Uterus (tissue), 4 donors: ENCODE measurements around the gene TNKS1BP1. TPM values are rescaled to one million over a fixed set of nuclear protein-coding genes. Genes with fewer than 3 reads are reported as not detected.

Source experiments
- DNase-seq, 2 donors: peaks; one replicate each; pipeline ENCODE4 v3.0.0-alpha.2; 2019 to 2020
- H3K27ac ChIP-seq, 2 donors: fragments of 200-600 bp; sonication (generic); 1 replicate in 1 of 2; 2 replicates in 1 of 2; pipeline ENCODE4 v1.5.1; 2016 to 2018
- H3K27me3 ChIP-seq, 2 donors: fragments of 200-600 bp; sonication (generic); one replicate each; pipeline ENCODE4 v1.5.1; 2018 to 2019; ENCODE audit warnings: control low read depth in 1 of 2
- H3K36me3 ChIP-seq, 2 donors: fragments of 200-600 bp; sonication (generic); one replicate each; pipeline ENCODE4 v1.5.1; 2019; ENCODE audit warnings: control low read depth in 1 of 2
- H3K4me1 ChIP-seq, 2 donors: fragments of 200-600 bp; sonication (generic); one replicate each; pipeline ENCODE4 v1.5.1; 2018 to 2019; ENCODE audit warnings: control low read depth in 1 of 2
- H3K4me3 ChIP-seq, 2 donors: fragments of 200-600 bp; sonication (generic); 1 replicate in 1 of 2; 2 replicates in 1 of 2; pipeline ENCODE4 v1.5.1; 2018 to 2019; ENCODE audit warnings: mild to moderate bottlenecking in 1 of 2
- H3K9me3 ChIP-seq, 2 donors: fragments of 200-600 bp; sonication (generic); one replicate each; pipeline ENCODE4 v1.5.1; 2019; ENCODE audit warnings: control low read depth in 1 of 2
- POLR2A ChIP-seq, 2 donors: fragments of 450-650 bp; IDR thresholded peaks; one replicate each; pipeline ENCODE4 v1.6.1; 2016; ENCODE audit warnings: antibody characterized with exemption in 2 of 2, mild to moderate bottlenecking in 1 of 2, moderate library complexity in 1 of 2
- intact Hi-C: fragments of 100-400 bp; cut with DNase I; formaldehyde crosslinking; loops from one replicate; pipeline ENCODE4 v1.15.1; 2023; ENCODE audit warnings: low total_unique reads
- total RNA-seq, 4 donors: library from RNA; depleted of rRNA in 3 of 4; stranded (reverse); fragments of >200 nt in 3 of 4; gene quantifications; one replicate each; pipeline versions ENCODE4 v1.1.0 to v1.2.4, GENCODE V29; 2014 to 2023
- TF ChIP-seq, protein P1 (sequence below), 4 experiments: fragments of 200-600 bp in 2 of 4; fragments of 450-650 bp in 2 of 4; sonication (generic) in 2 of 4; IDR thresholded peaks; one replicate each; pipeline ENCODE4 v1.5.1; 2016 to 2019; ENCODE audit warnings: antibody characterized with exemption in 4 of 4, mild to moderate bottlenecking in 2 of 4, moderate library complexity in 1 of 4
- donor health status: DM: yes; HTN: yes; CAD: no.

Gene TNKS1BP1
- total RNA-seq, 4 donors from 2014 or later: 22.5 to 269 (median 70.8) TPM

DNA sequence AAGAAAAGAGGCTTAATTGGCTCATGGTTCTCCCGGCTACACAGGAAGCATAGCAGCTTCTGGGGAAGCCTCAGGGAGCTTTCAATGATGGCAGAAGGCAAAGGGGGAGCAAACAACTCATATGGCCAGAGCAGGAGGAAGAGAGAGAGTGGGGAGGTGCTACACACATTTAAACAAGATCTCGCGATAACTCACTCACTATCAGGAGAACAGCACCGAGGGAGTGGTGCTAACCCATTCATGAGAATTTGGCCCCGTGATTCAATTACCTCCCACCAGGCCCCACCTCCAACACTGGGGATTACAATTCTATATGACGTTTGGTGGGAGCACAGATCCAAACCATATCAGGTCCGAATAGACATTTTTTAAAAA, 46.0 kb downstream of the TNKS1BP1 start:
- DNase-seq: no peak
- H3K27me3 ChIP-seq: no peaks in the 10 kb centered on the region
- no peak overlapping the region for H3K4me3 ChIP-seq
- TF ChIP-seq, protein P1, sequence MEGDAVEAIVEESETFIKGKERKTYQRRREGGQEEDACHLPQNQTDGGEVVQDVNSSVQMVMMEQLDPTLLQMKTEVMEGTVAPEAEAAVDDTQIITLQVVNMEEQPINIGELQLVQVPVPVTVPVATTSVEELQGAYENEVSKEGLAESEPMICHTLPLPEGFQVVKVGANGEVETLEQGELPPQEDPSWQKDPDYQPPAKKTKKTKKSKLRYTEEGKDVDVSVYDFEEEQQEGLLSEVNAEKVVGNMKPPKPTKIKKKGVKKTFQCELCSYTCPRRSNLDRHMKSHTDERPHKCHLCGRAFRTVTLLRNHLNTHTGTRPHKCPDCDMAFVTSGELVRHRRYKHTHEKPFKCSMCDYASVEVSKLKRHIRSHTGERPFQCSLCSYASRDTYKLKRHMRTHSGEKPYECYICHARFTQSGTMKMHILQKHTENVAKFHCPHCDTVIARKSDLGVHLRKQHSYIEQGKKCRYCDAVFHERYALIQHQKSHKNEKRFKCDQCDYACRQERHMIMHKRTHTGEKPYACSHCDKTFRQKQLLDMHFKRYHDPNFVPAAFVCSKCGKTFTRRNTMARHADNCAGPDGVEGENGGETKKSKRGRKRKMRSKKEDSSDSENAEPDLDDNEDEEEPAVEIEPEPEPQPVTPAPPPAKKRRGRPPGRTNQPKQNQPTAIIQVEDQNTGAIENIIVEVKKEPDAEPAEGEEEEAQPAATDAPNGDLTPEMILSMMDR (IDR thresholded peaks at IDR 0.05): no peak
- TF ChIP-seq POLR2A (IDR thresholded peaks at IDR 0.05): no peak
- no peak overlapping the region for H3K27ac ChIP-seq
- no peaks in the 10 kb centered on the region for H3K36me3 ChIP-seq
- no peaks in the 10 kb centered on the region for H3K9me3 ChIP-seq
- intact Hi-C loops: no loop called here
- H3K4me1 ChIP-seq: no peaks in the 10 kb centered on the region

DNA sequence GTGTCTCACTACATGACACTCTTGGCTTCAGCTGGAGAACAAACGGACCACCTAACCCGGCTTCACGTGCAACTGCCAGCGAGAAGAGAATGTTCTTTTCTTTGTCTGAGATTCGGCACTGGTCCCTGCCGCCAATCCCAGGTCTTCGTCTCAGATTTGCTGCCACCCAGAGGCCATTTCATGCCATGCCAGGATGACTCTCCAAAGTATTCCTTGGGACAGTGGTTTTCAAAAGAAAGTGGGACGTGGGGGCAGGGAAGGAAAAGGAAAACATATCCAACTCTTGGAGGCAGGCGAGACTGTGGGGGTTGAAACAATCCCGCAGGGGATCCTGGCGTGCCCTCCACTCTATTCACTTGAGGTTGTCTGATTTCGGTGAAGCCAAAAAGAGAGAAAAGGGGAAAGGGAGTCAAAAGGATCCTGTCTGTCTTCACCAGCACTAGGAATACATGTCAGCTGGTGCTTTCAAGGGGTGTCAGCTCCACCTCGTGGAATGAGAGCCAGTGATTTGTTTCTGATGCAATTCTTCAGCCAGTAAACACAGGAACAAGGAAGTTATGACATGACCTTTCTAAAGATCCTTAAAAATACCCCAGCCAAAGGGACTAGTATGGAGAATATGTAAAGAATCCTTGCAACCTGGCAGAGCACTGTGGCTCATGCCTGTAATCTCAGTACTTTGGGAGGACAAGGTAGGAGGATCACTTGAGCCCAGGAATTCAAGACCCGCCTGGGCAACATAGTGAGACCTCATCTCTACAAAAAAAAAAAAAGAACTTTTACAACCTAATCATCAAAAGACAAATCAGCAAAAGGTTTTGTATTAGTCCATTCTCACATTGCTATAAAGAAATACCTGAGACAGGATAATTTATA, 46.7 kb downstream of the TNKS1BP1 start:
- no peaks in the 10 kb centered on the region for H3K27me3 ChIP-seq

DNA sequence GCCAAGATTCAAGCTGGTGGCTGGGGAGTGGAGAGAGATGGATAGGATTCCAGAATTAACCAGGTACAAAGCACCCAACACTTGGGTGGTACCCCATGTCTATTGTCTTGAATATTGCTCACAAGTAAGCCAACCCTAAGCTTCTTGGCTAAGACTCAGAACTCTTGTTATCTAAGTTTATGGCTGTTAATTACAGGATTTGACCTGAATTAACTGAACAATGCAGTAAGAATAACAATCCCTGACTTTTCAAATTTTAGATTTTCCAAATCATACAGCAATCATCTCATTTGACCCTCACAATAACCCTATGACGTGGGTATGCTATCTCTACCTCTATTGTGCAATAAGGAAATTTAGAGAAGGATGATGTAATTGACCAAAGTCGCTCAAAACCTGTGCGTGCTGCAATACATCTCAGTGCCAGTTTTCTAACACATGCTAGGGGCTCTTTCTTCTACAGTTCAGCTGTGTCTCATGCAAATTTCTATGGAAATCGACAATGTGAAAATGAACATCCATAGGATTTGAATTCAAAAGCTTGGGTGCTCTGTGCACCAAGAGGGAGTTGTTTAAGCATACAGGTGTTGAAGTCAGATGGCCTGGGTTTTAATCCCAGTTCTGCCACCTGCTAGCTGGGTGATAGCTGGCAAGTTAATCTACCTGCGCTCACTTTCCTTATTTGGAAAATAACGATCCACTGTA, 47.6 kb downstream of the TNKS1BP1 start:
- DNase-seq: no peak
- no peaks in the 10 kb centered on the region for H3K27me3 ChIP-seq
- intact Hi-C loops: no loop called here
- no peak overlapping the region for H3K4me3 ChIP-seq
- H3K9me3 ChIP-seq: no peaks in the 10 kb centered on the region
- TF ChIP-seq POLR2A (IDR thresholded peaks at IDR 0.05): no peak
- TF ChIP-seq, protein P1 (IDR thresholded peaks at IDR 0.05): no peak
- peak overlapping the region; percentile 57 to 68 for H3K27ac ChIP-seq
- H3K36me3 ChIP-seq: no peaks in the 10 kb centered on the region
- H3K4me1 ChIP-seq: no peaks in the 10 kb centered on the region

More for the DNA sequence above, 46.7 kb downstream of the TNKS1BP1 start:
- intact Hi-C loops: no loop called here
- H3K4me3 ChIP-seq: no peak overlapping the region
- no peaks in the 10 kb centered on the region for H3K9me3 ChIP-seq
- H3K4me1 ChIP-seq: no peaks in the 10 kb centered on the region
- TF ChIP-seq POLR2A (IDR thresholded peaks at IDR 0.05): no peak
- TF ChIP-seq, protein P1 (IDR thresholded peaks at IDR 0.05): peak; percentile 73 to 79 (median 76)
- peak overlapping the region; percentile 19 to 57 for H3K27ac ChIP-seq
- no peaks in the 10 kb centered on the region for H3K36me3 ChIP-seq
- peak; percentile 71 for DNase-seq

DNA sequence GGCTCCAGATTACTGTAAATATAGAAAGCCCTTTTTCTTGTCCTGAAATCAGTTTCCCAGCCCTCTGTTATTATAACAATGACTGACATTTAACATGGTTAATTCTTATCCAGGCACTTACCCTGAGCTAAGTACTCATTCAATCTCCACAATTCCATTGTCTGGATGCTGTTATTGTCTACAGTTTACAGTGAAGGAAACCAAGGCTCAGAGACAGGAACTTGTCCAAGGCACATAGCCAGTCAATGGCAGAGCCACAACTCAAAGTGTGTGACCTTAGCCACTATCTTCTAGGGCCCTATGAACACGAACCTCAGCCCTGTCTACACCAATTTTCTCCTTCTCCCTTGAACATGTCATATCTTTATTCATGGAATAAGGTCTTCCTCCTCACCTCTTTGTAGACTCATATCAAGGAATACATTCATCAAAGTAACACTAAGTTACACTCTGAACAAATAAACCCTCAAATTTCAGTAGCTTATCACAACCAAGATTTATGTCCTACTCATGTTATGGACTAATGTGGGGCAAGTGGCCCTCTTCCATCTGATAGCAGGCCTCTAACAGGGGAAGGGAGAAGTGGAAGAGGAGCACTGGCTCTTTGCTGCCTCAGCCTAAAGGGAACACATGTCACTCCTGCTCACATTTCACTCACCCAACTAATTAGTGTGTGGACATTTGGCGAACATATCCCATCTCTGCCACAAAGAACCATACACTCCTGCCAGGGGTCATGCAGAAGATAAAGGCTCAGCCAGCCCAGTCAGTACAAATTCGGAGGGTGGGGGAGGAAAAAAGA, 48.4 kb downstream of the TNKS1BP1 start:
- H3K4me3 ChIP-seq: no peak overlapping the region
- intact Hi-C loops: no loop called here
- H3K36me3 ChIP-seq: no peaks in the 10 kb centered on the region
- H3K9me3 ChIP-seq: no peaks in the 10 kb centered on the region
- no peak for DNase-seq
- no peak for TF ChIP-seq POLR2A (IDR thresholded peaks at IDR 0.05)
- TF ChIP-seq, protein P1 (IDR thresholded peaks at IDR 0.05): no peak
- no peaks in the 10 kb centered on the region for H3K27me3 ChIP-seq
- H3K27ac ChIP-seq: peak overlapping the region; percentile 9 to 68
- H3K4me1 ChIP-seq: no peaks in the 10 kb centered on the region
